NCI-H345 treated with DMSO at 0.1 percent for 48 hours (cell line): ENCODE data around the gene STT3B.

ENCODE experiments used
- DNase-seq: peaks from one replicate; lab custom pipeline; 2025; ENCODE audit not compliant: unreplicated experiment; lab: John Stamatoyannopoulos, UW

STT3B gene

DNA sequence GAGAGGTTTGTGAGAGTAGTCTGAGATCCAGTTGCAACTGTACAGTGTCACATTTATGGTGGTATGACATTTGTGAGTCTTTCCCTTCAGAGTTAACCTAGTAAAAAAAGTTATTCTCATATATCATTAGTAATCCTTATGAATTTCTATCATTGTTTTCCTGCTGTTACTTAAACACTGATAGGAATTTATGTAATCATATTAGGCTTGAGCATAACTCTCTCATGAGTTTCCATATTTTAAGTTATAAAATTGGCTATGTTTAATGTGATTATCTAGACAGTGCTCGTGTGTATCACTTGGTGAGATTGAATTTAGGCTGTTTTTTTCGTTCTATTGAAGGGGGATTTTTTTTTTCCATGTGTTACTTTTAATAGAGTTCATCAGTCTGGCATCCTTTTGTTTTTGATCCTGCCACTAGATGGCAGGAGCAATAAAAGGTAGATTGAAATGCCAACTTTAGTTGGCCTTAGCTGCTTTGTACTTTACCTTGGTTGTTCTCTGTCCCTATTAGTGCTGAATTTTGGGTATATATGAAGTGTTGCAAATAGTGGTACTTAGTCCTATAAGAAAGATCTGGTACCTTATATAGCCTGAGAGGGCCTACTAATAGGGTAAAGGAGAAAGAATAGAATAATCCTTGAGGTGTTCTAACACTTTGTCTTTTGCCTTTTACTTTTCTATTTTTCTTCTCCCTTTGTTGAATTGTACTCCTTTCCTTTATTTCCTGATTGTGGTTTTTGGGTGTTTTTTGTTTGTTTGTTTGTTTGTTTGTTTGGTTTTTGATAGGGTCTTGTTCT lies 17.9 kb downstream of the STT3B start:
- DNase-seq, result no peak

DNA sequence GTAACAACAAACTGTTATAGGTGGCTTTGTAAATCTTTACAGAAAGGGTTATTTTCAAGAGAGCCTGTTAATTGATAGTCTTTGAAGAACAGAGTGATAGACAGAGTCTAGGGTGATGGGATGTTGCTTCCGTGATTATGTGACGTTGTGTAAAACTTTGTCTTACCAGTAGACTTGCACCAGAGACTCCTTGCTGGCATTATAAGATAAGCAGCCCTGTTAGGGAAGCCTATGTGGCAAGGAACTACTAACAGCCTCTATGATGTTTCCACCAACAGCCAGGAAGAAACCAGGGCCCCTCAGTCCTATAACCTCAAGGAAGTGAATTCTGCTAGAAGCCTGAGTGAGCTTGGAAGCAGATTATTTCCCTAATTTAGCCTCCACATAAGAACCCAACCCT lies 18.9 kb downstream of the STT3B start:
- DNase-seq, result no peak

DNA sequence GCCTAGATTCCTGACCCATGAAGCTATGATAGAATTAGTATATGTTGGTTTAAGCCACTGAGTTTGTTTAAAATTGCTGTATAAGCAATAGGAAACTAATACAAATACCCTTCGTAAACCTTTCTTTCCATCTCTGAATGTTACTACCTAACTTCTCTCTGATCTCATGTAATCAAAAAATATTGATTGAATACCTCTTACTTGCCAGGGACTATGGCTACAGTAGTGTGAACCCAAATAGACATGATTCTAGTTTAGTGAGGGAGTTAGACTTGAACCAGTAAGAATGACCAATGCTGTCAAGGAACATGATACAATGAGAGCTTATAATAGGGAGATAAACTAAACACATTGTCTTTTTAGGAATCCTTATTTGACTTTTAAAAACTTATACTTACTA lies 19.4 kb downstream of the STT3B start:
- no peak for DNase-seq

DNA sequence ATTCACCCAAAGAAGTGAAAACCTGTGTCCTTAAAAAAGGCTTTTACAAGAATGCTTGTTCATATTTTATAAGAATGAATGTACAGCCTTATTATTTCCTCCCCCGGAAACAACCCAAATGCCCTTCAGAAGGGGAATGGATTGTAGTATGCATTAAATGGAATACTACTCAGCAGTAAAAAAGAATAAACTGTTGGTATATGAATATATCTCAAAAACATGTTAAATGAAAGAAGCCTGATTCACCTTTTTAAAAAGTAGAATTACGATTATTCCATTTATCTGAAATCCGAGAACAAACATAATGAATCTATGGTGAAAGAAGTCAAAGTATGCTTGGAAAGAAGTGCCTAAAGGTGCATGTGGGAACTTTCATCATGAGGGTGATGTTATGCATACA lies 20.5 kb downstream of the STT3B start:
- DNase-seq, result no peak

DNA sequence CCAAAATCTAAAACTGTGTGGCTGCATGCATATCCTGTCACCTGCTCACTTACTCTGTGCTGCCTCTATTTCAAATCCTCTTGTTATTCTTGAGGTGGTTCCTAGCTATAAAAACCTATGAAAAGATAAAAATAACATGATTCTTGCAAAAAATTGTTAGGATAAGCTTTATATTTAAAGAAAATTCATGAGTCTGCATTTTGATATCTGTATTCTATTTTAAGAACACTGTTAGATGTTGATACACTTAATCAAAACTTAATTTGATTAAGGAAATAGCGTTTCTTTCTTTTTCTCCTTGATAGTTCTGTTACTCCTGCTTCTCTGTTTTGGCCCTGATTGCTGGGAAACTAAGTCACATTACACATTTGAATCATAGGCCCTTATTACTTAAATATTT lies 22.5 kb downstream of the STT3B start:
- no peak for DNase-seq

DNA sequence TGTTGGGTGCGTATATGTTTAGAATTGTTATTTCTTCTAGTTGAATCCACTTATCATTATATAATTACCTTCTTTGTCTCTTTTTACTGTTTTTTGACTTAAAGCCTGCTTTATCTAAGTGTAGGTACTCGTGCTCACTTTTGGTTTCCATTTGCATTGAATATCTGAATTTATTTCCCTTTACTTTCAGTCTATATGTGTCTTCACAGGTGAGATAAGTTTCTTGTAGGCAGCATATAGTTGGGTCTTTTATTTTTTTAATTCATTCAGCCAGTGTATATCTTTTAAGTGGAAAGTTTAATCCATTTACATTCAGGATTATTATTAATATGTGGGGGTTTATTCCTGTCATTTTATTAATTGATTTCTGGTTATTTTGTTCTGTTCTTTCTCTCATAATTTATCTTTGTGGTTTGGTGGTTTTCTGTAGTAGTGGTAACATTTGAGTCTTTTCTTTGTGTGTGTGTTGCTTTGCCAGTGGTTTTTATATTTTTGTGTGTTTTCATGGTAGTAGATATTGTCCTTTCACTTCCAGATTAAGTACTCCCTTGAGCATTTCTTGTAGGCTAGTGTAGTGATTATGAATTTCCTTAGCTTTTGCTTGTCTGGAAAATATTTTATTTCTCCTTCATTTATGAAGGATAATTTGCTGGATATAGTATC lies 27.3 kb downstream of the STT3B start:
- no peak for DNase-seq

DNA sequence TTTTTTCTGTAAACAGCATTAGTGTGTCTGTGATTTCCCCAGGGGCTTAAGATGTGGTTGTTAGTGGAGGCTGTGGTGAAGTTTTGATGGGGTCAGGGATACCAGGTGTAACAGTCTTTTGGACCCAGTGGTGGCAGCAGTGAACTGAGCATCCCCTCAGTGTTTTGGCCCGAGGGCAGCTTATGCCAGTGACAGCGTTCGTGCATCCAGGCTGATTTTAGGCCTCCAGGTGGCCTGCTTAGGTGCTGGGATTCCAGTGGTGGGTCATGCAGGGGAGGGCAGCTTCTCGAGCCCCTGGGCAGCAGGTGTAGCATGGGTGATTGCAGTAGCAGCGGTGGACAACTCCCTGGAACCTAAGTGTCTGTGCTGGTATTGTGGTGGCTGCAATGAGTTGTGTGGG lies 29.2 kb downstream of the STT3B start:
- no peak for DNase-seq

DNA sequence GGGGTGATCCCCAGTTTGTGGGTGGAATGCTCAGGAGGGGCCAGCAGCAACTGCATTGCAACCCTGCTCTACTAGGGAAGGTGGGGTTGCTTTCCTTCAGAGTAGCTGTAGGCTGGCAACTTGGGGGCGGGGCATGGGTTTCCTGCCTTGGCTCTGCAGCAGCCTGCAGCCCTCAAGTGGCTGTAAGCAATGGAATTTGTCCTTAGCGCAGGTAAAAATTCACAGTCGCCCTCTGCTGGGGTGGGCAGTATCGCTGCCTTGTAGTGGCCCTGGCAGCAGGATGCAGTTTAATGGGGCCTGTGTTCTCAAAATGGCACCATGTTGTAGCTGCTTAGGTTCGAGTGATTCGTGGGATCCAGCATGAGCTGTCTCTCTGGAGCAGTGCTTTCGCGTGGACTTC lies 29.8 kb downstream of the STT3B start:
- DNase-seq, result no peak

DNA sequence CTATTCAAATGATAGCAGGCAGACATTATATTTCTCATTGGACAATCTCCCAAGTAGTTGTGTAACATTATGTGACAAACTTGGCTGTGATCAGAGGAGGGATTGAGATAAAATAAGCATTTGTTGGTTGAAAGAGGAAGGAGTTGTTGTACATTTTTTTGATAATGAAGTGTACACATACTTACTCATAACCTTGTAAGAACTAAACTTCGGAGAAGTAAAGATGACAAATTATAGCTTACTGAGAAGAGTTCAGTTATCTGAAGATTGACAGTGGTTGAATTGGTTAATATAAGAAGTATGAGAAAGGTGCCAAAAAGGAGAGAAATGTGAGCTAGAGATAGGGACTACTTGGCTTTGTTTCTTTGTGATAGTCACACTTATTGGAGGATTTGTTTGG lies 32.6 kb downstream of the STT3B start:
- DNase-seq, result no peak

DNA sequence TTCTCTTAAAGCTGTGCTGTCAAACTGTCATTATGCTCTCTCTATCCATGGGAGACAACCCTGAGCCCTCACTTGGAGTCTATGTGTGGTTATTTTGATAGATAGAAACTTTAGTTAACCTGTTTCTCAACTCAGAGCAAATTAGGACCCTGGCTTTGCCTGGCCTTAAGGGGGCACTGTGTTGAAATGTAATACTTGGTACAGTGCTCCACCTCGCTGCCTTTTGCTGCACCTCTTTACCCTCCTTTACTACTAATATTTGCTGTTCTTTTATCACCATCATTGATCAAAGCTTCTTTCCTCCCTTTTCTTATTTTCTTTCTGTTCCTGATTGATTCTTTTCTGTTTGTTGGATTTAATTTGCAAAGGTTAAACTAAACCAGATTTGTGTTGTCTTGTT lies 34.3 kb downstream of the STT3B start:
- no peak for DNase-seq

DNA sequence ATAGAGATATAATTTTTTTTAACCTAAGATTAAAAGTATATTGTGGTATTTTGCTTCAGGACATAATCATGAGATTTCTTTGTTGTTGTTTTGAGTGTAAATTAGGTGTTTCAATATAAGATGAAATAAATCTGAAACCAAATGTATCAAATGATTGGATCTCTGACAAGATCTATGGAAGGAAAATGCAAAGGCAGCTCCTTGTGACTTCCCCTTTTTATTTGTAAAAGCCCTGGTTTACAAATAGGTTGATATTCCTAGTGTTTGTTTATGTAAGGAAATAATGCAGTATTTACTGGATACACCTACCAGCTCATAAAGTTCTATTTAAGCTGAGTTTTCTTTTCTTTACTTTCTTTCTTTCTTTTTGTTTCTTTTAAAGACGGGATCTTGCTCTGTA lies 35.9 kb downstream of the STT3B start:
- no peak for DNase-seq

DNA sequence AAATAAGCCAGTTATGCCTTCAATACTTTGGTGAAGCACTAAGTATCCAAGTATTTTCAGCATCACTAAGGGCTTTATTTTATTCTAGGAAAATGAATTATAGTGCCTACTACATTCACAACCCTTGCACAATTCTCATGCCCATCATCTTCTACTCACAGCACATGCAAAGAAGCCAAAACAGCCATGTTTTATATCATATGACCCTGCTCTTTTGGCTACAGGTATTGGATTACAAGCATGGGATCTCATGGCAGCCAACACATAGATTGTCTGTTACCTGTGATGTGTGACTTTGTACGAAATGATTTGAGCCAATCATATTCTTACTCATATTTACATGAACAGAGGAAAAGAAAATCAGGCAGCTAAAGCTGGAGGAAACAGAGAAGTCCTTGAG lies 38.6 kb downstream of the STT3B start:
- DNase-seq, result no peak

DNA sequence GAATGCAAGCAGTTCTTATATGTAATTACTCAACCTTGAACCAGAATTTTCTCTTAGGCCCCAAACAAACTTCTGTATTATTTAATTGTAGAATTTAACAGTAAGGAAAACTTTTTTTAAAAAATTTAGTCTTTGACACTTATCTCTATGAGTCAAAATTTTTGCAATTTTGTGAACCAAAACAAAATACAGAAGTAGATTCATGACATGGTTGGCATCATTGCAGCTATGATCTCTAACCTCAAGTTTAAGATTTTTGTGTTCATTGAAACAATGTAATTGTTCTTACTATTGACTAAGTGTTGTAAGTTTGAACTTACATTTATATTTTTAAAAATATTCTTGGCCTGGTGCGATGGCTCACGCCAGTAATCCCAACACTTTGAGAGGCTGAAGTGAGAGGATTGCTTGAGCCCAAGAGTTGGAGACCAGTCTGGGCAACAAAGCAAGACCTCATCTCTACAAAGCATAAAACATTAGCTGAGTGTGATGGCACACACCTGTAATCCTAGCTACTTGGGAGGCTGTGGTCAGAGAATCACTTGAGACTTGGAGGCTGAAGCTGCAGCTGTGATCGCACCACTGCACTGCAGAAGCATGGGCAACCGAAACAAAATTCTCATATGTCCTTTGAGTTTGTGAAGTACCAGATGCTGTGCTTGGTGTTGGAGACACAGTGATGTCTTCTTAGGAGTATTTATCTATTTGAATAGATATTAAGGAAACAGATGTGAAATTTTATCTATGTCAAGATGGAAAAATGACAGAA lies 39.7 kb downstream of the STT3B start:
- no peak for DNase-seq

DNA sequence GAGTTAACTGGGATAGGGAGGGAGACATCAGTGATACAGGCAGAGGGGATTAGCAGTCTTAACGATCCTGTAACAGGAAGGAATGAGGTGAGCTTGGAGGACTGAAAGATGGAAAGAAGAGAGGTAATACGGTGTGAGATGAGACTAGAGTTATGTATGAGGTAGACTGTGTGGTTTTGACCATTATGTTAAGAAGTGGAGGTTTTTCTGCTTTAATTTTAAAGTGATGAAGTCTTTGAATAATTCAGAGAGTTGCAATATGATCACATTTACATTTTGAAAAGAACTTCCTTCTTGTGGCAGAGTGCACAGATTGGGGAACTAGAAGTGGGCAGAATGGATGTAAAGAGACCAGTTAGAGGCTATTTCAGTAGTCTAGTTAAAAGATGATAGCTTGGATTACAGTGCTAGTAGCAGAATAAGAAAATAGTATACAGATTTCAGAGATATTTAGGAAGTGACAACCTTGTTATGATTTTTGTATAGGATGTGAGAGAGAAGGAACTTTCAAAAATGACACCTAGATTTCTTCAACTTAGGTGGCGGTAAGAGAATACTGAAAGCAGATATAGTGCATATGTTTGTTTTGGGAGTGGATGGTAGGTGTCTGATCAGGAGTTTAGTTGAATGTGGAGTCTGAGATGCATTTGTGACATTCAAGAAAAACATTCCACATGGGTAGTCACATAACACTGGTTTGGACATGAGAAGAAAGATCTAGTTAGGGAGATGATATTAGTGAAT lies 40.5 kb downstream of the STT3B start:
- no peak for DNase-seq

DNA sequence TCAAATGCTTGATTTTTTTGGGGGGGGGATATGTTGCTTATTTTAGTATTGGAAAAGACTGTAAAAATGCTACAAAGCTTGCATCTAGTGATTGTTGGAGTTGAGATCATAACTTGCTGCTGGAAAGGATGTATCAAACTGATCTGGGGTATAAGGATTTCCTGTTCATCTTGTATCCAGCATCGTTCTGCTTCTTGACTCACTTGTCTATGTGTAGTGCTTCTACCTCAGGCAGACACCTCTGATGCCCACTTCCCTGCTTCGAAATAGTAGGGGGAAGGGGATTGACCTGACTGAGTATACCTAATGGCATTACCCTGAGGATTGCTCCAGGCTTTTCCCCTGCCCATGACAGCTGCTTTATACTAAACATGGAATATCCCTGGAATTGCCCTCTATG lies 42.7 kb downstream of the STT3B start:
- DNase-seq, result no peak

DNA sequence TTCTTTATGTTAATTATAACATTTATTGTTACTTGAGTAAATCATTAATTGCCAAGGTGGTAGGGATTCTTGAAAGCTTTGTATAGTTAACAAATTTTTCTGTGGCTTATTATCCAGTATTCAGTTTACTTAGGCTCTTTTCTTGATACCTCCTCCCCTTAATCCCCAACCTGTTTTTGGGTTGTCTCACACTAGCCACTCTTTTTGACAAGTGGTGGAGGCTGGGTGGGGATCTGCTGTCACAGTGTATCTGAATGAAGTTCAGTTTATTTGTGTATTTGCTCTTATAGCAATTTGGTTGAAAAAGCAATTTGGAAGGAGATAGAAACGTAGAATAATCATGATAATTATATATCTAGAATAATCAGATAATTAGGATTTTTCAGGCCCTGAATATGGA lies 43.8 kb downstream of the STT3B start:
- no peak for DNase-seq

DNA sequence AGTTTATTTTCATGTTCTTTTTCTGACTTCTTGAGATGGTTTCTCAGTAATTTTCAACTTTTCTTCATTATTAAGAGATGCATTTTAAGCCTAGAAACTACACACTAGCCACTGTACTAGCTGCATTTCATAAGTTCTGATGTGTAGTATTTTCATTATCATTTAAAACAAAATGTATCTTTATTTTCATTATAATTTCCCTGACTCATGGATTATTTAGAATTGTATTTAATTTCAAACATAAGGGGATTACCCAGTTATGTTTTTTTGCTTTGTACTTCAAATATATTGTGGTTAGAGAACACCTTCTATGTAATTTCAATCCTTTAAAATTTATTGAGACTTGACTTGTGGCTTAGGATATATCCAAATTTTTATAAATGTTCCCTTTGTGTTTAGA lies 44.5 kb downstream of the STT3B start:
- DNase-seq, result no peak

DNA sequence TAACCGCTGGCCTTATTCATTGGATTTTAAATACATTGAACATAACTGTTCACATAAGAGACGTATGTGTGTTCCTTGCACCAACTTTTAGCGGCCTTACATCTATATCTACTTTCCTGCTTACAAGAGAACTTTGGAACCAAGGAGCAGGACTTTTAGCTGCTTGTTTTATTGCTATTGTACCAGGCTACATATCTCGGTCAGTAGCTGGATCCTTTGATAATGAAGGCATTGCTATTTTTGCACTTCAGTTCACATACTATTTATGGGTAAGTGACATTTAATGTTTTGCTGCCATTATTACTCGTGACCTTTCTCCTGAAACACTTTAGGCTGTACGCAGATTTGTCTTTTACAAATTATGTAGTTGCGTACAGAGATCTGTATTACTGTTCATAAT lies 47.1 kb downstream of the STT3B start:
- no peak for DNase-seq

DNA sequence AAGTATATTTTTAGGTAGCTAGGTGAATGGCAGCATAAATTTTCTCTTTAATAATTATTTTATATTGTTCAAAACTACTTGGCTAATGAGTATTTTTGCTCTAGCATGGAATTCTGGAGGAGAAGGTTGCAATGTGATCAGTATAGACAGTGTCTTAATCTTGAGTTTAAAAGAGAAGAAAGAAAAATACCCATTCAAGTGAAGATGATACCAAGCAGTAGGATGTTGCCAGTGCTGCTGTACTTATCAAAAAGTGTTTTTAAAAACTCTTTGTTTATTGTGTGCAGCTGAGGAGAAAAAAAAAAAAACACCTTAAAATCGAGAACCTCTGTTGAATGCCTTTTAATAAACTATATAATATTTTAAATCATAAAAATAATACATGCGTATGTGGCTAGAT lies 47.9 kb downstream of the STT3B start:
- no peak for DNase-seq

DNA sequence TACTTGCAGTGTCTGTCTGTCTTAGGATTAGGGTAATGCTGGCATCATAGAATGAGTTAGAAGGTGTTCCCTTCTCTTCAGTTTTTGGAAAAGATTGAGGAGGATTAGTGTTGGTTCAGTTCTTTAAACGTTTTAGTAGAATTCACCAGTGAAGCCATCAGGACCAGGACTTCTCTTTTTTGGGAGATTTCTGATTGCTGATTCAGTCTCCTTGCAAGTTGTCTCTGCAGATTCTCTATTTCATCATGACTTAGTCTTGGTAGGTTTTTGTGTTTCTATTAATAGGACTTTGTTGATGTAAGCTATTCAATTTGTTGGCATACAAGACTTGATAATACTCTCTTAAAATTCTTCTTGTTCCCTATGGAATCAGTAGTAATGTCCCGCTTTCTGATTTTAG lies 48.9 kb downstream of the STT3B start:
- DNase-seq, result no peak

DNA sequence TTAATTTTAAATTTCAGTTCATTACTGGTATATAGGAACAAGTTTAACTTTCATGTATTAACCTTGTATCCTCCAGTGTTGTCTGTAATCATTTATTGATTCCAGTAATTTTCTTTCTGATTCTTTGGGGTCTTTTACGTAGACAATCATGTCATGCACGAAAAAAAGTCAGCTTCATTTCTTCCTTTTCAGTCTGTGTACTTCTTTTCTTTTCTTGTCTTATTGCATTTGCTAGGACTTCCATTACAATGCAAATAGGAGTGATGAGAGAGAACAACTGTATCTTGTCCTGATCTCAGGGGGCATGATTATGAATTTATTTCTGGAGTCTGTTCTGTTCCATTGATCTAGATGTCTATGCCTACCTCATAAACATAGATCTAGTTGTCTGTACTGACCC lies 56.5 kb downstream of the STT3B start:
- no peak for DNase-seq

DNA sequence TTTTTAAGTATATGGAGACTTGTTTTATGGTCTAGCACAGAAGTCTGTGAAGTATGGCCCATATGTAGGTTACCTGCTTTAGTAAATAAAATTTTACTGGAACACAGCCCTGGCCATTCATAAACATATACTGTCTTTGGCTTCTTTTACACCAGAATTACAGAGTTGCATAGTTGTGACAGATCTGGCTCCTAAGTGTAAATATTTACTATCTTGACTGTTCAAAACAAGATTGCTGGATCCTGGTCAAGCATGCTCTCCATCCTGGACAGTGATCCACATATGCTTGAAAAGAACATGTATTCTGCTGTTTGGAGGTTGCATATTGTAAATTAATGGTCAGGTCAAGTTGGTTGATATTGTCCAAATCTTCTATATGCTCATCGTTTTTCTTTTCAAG lies 57.9 kb downstream of the STT3B start:
- DNase-seq, result no peak
